Ammon's horn (tissue), 1 donor: ENCODE measurements around the gene SLC7A10.
"Not testable (repeated sequence)": the region's sequence is repeated elsewhere in the genome, so short reads cannot be mapped to it uniquely, and the experiment has no call there.

Experiments
- DNase-seq: peaks from one replicate; pipeline ENCODE4 v3.0.0-alpha.2; 2016; ENCODE audit warnings: low spot score

Gene SLC7A10

DNA sequence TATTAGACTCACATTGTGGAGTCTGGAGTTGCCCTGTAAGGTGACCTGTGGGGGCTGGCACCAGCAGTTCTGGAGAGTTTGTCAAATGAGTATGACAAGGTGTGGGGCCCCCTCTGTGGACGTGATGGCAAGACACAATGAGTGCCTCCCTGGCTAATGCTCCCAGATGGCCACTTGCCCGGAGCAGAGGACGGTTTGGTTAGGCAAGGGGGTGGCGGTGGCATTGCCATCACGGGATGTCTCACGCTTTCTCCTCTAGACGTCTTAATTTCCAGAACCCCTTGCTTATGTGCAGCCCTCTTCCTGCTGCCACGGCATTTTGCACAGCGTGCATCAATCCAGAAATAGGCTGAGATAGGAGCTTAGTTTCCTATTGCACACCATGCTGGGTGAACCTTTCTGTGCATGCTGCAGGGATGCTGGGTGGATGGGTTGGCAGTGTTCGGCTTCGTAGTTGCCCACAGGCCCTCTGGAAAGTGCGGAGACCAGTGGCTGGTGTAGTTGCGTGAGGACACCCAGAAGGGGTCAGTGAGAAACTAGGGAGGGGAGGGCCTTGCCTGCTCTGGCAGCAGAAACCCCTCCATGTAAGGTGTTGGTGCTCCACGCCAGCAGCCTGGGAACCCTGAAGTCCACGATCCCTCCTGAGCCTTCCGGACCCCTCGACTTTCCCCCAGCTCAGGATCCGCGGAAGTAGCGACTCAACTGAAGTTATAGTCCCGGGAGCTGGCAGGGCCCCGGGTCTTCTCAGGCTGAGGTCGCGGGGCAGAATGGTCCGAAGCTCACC is 49.6 kb downstream of the SLC7A10 start:
- no peak for DNase-seq

- DNase-seq, result no peak
Observed at GRCh38 chr19:33175156-33175782, 50.4 kb downstream of the SLC7A10 start.

- no peak for DNase-seq
Observed at GRCh38 chr19:33174186-33174585, 51.5 kb downstream of the SLC7A10 start.

DNA sequence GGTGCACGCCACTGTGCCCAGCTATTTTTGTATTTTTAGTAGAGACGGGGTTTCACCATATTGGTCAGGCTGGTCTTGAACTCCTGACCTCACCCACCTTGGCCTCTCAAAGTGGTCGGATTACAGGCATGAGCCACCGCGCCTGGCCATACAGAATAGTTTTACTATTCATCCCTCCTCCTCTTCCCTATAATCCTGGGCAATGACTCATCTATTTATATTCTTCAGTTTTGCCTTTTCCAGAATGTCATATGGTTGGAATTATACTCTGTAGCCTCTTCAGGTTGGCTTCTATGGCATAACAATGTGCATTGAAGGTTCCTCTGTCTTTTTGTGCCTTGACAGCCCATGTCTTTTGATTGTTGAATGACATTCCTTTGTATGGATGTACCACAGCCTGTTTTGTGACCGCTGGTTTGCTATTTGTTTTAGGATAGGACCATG is 53.7 kb downstream of the SLC7A10 start:
- DNase-seq, result no peak

DNA sequence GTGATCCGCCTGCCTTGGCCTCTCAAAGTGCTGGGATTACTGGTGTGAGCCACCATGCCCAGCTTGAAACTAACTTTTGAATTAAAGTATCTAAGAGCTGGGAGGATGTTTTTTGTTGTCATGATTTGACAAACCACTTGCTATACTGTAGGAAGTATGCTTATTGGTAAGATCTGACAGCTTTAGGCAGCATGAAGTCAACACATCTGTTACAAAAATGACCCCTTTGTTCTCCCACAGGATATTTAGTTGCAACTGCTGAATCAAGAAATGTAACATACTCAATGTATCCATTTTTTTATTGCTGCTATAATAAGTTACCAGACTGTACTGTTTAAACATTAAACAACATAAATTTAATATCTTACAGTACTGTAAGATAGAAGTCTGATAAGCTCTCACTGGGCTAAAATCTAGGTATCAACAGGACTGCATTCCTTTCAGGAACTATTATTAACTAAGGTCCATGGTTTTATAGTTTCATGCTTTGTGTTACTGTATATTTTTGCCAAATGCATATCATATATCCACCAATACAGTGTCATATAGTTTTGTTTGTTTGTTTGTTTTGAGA is 54.3 kb downstream of the SLC7A10 start:
- DNase-seq, result no peak

- DNase-seq, result no peak
Observed at GRCh38 chr19:33168528-33168927, 57.1 kb downstream of the SLC7A10 start.

GRCh38 chr19:33167438-33167837 is 58.2 kb downstream of the SLC7A10 start:
- DNase-seq, result no peak

GRCh38 chr19:33166037-33166436 is 59.6 kb downstream of the SLC7A10 start:
- not testable (repeated sequence) for DNase-seq

GRCh38 chr19:33163481-33163880 is 62.2 kb downstream of the SLC7A10 start:
- no peak for DNase-seq

- DNase-seq, result no peak
Observed at GRCh38 chr19:33161201-33161600, 64.4 kb downstream of the SLC7A10 start.

DNA sequence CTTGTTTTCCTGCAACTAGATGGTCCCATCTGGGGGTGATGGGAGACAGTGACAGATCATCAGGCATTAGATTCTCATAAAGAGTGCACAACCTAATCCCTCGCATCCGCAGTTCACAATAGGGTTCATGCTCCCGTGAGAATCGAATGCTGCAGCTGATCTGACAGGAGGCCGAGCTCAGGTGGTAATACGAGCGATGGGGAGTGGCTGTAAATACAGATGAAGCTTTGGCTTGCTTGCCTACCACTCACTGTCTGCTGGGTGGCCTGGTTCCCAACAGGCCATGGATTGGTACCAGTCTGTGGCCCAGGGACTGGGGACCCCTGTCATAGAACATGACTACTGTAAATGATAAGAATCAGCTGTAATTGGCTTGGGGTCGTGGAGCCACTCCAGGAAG is 65.8 kb downstream of the SLC7A10 start:
- no peak for DNase-seq

GRCh38 chr19:33159149-33159548 is 66.5 kb downstream of the SLC7A10 start:
- DNase-seq, result no peak
